ENCODE results near the gene GP1BA.

GRCh38 chr17:4936436-4936835 lies 4.4 kb downstream of the GP1BA start:
- no peak for TF ChIP-seq CTCF (IDR thresholded peaks at IDR 0.05; ENCODE audit: low read depth, low read length, poor library complexity, severe bottlenecking)
- TF ChIP-seq EZH2phosphoT487 (IDR thresholded peaks at IDR 0.05; ENCODE audit: borderline replicate concordance, low read length): no peak
